GM19025 (cell line): ENCODE measurements around the gene SCN3B.
A peak's percentile ranks its signal among the peaks of the same experiment; 100 is the strongest.

Experiments used
- ATAC-seq: cut with Tn5 transposase; IDR thresholded peaks from one replicate; pipeline ENCODE4 v1.9.1; 2021; ENCODE audit warnings: mild to moderate bottlenecking, low read depth, moderate library complexity; ENCODE audit not compliant: unreplicated experiment

The SCN3B gene

GRCh38 chr11:123603666-123604065, 50.8 kb downstream of the SCN3B start:
- ATAC-seq: no peak

- ATAC-seq: no peak
These were observed 52.7 kb downstream of the SCN3B start for GRCh38 chr11:123601743-123602142.

GRCh38 chr11:123601136-123601535, 53.3 kb downstream of the SCN3B start:
- ATAC-seq: no peak

- ATAC-seq: no peak
These were observed 56.6 kb downstream of the SCN3B start for GRCh38 chr11:123597859-123598258.

- no peak for ATAC-seq
These were observed 59.5 kb downstream of the SCN3B start for GRCh38 chr11:123594921-123595320.

GRCh38 chr11:123594188-123594901, 60.1 kb downstream of the SCN3B start:
- ATAC-seq: no peak

GRCh38 chr11:123593570-123593969, 60.9 kb downstream of the SCN3B start:
- no peak for ATAC-seq

GRCh38 chr11:123590296-123590912, 64.0 kb downstream of the SCN3B start:
- ATAC-seq: no peak

GRCh38 chr11:123588864-123589262, 65.6 kb downstream of the SCN3B start:
- ATAC-seq: no peak

- no peak for ATAC-seq
These were observed 66.1 kb downstream of the SCN3B start for GRCh38 chr11:123588117-123588863.

GRCh38 chr11:123587559-123587958, 66.9 kb downstream of the SCN3B start:
- ATAC-seq: no peak

GRCh38 chr11:123587044-123587443, 67.4 kb downstream of the SCN3B start:
- ATAC-seq: no peak

- no peak for ATAC-seq
These were observed 67.9 kb downstream of the SCN3B start for GRCh38 chr11:123586568-123586967.

GRCh38 chr11:123585706-123586105, 68.7 kb downstream of the SCN3B start:
- no peak for ATAC-seq

- no peak for ATAC-seq
These were observed 69.2 kb downstream of the SCN3B start for GRCh38 chr11:123585206-123585605.

GRCh38 chr11:123584737-123585136, 69.7 kb downstream of the SCN3B start:
- no peak for ATAC-seq

GRCh38 chr11:123584186-123584585, 70.2 kb downstream of the SCN3B start:
- ATAC-seq: no peak

GRCh38 chr11:123582992-123583504, 71.4 kb downstream of the SCN3B start:
- ATAC-seq: no peak

- ATAC-seq: no peak
These were observed 72.6 kb downstream of the SCN3B start for GRCh38 chr11:123581651-123582399.

- peak; percentile 82 for ATAC-seq
These were observed 73.7 kb downstream of the SCN3B start for GRCh38 chr11:123580557-123581275.
